Endothelial cell of umbilical vein (primary cell): ENCODE measurements around the gene KDM4C.

Source experiments
- CTCF ChIP-seq, 2 donors: IDR thresholded peaks; 1 replicate in 1 of 2; 2 replicates in 1 of 2; pipeline ENCODE4 v1.5.1; 2011; ENCODE audit warnings: low read length in 2 of 2, mild to moderate bottlenecking in 2 of 2, moderate library complexity in 2 of 2, control low read depth in 1 of 2, inconsistent platforms in 1 of 2, low read depth in 1 of 2; ENCODE audit not compliant: insufficient read depth in 1 of 2; ENCODE audit errors: extremely low read depth in 1 of 2
- EZH2 ChIP-seq: IDR thresholded peaks from 2 replicates; pipeline ENCODE4 v1.6.1; 2012; ENCODE audit warnings: borderline replicate concordance, low read depth, mild to moderate bottlenecking, moderate library complexity, low read length, inconsistent platforms; ENCODE audit not compliant: severe bottlenecking
- JUN ChIP-seq: IDR thresholded peaks from 2 replicates; pipeline ENCODE4 v1.6.1; 2011; ENCODE audit warnings: borderline replicate concordance, low read depth; ENCODE audit not compliant: insufficient read length, insufficient read depth
- MAX ChIP-seq: IDR thresholded peaks from 2 replicates; pipeline ENCODE4 v1.6.1; 2011; ENCODE audit not compliant: insufficient read depth, insufficient read length
- POLR2A ChIP-seq: IDR thresholded peaks from 2 replicates; pipeline ENCODE4 v1.6.1; 2012; ENCODE audit warnings: low read depth, mild to moderate bottlenecking, control low read depth, low read length
- POLR2AphosphoS5 ChIP-seq: IDR thresholded peaks from 2 replicates; pipeline ENCODE4 v1.6.1; 2012; ENCODE audit warnings: low read depth, mild to moderate bottlenecking, control low read depth, low read length, moderate library complexity; ENCODE audit not compliant: insufficient read depth

- no peak for TF ChIP-seq EZH2
- no peak for TF ChIP-seq POLR2A
- TF ChIP-seq CTCF (IDR thresholded peaks at IDR 0.05; ENCODE audit: extremely low read depth in 1 of 2, insufficient read depth in 1 of 2, low read depth in 1 of 2, low read length in 2 of 2) = no peak
- TF ChIP-seq MAX = no peak
- TF ChIP-seq POLR2AphosphoS5 = no peak
- TF ChIP-seq JUN = no peak
Observed at GRCh38 chr9:6782981-6783380, 25.2 kb downstream of the KDM4C start.
